Lower lobe of right lung (tissue), 2 donors: ENCODE measurements around the gene NECTIN4. TPM values are rescaled to one million over a fixed set of nuclear protein-coding genes. Genes with fewer than 3 reads are reported as not detected.

ENCODE experiments used
- ATAC-seq, 2 donors: fragments of 200-7000 bp; cut with Tn5 transposase; one replicate each; pipeline ENCODE4 v1.9.1; 2020 to 2022; ENCODE audit warnings: mild to moderate bottlenecking in 2 of 2, moderate library complexity in 2 of 2
- DNase-seq: peaks from one replicate; pipeline ENCODE4 v3.0.0-alpha.2; 2020
- H3K27ac ChIP-seq: fragments of 200-600 bp; one replicate; pipeline ENCODE4 v1.8.0; 2022
- H3K27me3 ChIP-seq: fragments of 200-600 bp; one replicate; pipeline ENCODE4 v1.8.0; 2022; ENCODE audit warnings: low read depth
- H3K36me3 ChIP-seq: fragments of 200-600 bp; one replicate; pipeline ENCODE4 v1.8.0; 2022; ENCODE audit warnings: mild to moderate bottlenecking
- H3K4me1 ChIP-seq: fragments of 200-600 bp; one replicate; pipeline ENCODE4 v1.8.0; 2022
- H3K4me3 ChIP-seq: fragments of 200-600 bp; one replicate; pipeline ENCODE4 v1.8.0; 2022; ENCODE audit warnings: mild to moderate bottlenecking
- H3K9me3 ChIP-seq: fragments of 200-600 bp; one replicate; pipeline ENCODE4 v1.8.0; 2022
- CTCF ChIP-seq: fragments of 200-600 bp; IDR thresholded peaks from one replicate; pipeline ENCODE4 v1.8.0; 2022; ENCODE audit warnings: antibody characterized with exemption, mild to moderate bottlenecking
- intact Hi-C: fragments of 100-400 bp; cut with DNase I; formaldehyde crosslinking; loops from one replicate; pipeline ENCODE4 v1.11.0; 2022
- total RNA-seq: library from RNA; stranded (reverse); fragmentation: NEBNext Ultra II Directional; extraction: Animal tissue kit (Norgen Biotek cat#: 25700); gene quantifications from one replicate; pipeline ENCODE4 v1.2.1, GENCODE V29; 2021
- donor health status: DM: no; HTN: yes; CAD: no; lungs with severe emphysema.

NECTIN4 gene
- total RNA-seq, 1 donor from 2014 or later, result 6.2 TPM

DNA sequence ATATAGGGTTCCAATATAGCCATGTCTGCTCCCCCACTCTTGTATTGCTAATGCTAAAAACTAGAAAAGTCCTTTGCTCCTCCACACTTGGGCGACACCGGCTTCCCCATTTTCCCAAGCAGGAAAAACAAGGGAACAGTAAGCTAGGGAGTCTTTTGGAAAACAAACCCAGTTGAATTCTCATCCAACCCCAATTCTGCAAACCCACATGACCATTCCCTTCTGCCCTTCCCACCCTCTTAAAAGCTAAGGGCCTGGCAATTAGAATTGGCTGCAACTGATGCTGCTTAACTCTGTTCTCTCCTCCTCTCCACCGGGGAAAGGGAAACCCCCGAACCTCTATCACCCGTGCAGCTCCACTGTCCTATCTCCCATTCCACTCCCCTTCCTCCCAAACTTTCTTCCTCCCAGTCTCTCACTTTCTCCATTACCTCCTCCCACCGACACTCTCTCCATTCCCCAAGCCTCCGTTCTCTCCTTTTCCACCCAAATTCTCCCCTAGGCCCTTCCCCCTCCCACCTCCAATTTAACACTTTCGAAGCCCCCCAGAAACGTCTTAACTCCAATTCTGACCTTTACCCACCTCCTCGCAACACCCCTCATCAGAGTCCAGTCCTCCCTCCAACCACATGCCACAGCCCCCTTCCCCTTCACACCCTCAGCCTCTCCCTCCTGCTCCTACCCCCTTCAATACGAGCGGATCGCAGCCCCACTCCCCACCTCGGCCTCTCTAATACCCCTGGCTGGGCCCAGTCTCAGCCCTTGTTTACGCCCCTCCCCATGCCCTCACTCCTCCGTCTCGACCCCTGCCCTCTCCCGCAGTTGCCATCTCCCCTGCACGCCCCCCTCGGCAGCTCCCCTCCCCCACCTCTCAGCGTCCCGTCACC is 42.4 kb upstream of the NECTIN4 start:
- Histone ChIP-seq H3K27ac (peak overlapping the region; percentile 96), H3K4me3 (peak overlapping the region; percentile 71), H3K36me3 (peaks cover 25% of the 10 kb centered on the region), H3K9me3 (no peaks in the 10 kb centered on the region), H3K27me3 (no peaks in the 10 kb centered on the region), H3K4me1 (peaks cover 55% of the 10 kb centered on the region)
- DNase-seq (no peak), ATAC-seq (peak; percentile 3 to 38)
- intact Hi-C loops, result no loop called here
- TF ChIP-seq CTCF, result no peak

DNA sequence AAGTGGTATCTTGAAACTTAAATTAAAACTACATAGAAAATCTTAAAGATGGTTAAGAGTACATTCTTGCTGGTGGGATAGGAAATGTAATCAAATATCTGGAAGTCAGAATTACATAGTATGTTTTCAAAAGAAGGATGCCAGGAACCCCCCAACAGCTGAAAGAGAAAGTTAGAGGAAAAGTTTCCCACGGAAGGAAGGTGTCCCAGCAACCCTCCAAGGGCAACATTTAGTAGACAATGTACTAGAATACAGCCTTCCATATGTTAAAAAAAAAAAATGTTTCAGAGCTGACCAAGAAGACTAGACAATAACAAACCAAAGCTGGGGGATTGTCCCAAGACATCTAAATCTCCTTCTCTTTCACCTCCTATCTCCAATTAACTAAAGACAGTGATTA is 40.9 kb upstream of the NECTIN4 start:
- H3K36me3 ChIP-seq, result peaks cover 40% of the 10 kb centered on the region
- no peak for ATAC-seq
- no peak for DNase-seq
- no peaks in the 10 kb centered on the region for H3K9me3 ChIP-seq
- intact Hi-C loops, result no loop called here
- no peak overlapping the region for H3K4me3 ChIP-seq
- no peaks in the 10 kb centered on the region for H3K27me3 ChIP-seq
- no peak for TF ChIP-seq CTCF
- H3K27ac ChIP-seq, result no peak overlapping the region
- H3K4me1 ChIP-seq, result peaks cover 60% of the 10 kb centered on the region

DNA sequence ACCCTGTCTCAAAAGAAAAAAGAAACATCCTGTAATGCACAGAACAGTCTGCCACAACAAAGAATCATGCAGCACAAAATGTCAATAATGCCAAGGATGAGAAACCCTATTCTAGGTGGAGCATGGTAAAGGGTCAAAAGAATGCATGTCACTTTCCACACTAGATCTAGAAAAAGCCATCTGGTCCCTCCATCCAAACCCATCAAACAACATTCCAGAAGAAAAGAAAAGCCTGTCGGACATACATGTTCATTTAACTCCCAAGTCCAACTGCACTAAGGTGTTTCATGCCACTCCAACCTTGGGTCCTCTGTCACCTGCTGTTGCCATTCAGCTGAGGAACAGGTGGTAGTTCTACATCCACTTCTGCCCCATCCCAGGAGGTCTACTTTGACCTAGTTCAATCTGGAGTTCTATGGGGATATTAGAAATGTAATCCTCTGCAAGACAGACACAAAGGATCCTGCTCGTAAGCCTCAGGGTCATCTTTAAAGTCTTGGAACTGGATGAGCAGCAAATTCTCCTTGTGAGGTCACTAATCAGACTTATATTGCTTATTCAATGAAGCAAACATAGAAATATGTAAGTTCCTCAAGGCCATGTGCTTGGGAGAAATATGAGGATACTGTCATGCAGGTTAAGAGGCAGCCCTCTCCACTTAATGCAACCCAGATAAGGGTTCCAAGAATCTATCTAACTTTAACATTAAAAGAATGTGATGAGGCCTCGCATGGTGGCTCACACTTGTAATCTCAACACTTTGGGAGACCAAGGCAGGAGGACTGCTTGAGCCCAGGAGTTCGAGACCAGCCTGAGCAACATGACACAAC is 39.4 kb upstream of the NECTIN4 start:
- H3K27me3 ChIP-seq, result no peaks in the 10 kb centered on the region
- intact Hi-C loops, result no loop called here
- ATAC-seq, result no peak
- no peaks in the 10 kb centered on the region for H3K9me3 ChIP-seq
- TF ChIP-seq CTCF, result no peak
- H3K27ac ChIP-seq, result no peak overlapping the region
- H3K36me3 ChIP-seq, result peaks cover 55% of the 10 kb centered on the region
- H3K4me3 ChIP-seq, result no peak overlapping the region
- DNase-seq, result no peak
- peaks cover 53% of the 10 kb centered on the region for H3K4me1 ChIP-seq

- no peak overlapping the region for H3K4me3 ChIP-seq
- peaks cover 52% of the 10 kb centered on the region for H3K4me1 ChIP-seq
- H3K36me3 ChIP-seq, result peaks cover 67% of the 10 kb centered on the region
- TF ChIP-seq CTCF, result no peak
- DNase-seq, result no peak
- peak overlapping the region; percentile 25 for H3K27ac ChIP-seq
- no peaks in the 10 kb centered on the region for H3K9me3 ChIP-seq
- H3K27me3 ChIP-seq, result no peaks in the 10 kb centered on the region
- intact Hi-C loops, result no loop called here
- ATAC-seq, result no peak
Measured at GRCh38 chr1:161127649-161128048, 38.3 kb upstream of the NECTIN4 start.

GRCh38 chr1:161122967-161123366 is 33.6 kb upstream of the NECTIN4 start:
- DNase-seq (peak; percentile 57), ATAC-seq (no peak)
- Histone ChIP-seq H3K4me1 (peaks cover 61% of the 10 kb centered on the region), H3K27me3 (no peaks in the 10 kb centered on the region), H3K36me3 (peaks cover 87% of the 10 kb centered on the region), H3K9me3 (no peaks in the 10 kb centered on the region), H3K4me3 (no peak overlapping the region), H3K27ac (no peak overlapping the region)
- TF ChIP-seq CTCF, result no peak
- intact Hi-C loops, result no loop called here
